HepG2 (cell line): ENCODE results near the gene NHERF2. TPM values are rescaled to one million over a fixed set of nuclear protein-coding genes. Genes with fewer than 3 reads are reported as not detected.

Experiments
- ATF4 ChIP-seq, 2 experiments: fragments of 450-650 bp in 1 of 2; sonication (generic) in 1 of 2; formaldehyde crosslinking; IDR thresholded peaks; 2 replicates each; pipeline versions ENCODE4 v1.5.0 to v1.8.0; 2020 to 2022; ENCODE audit warnings: mild to moderate bottlenecking in 1 of 2, missing genetic modification reagents in 1 of 2
- CHCHD3 ChIP-seq: sonication (generic); formaldehyde crosslinking; IDR thresholded peaks from 2 replicates; pipeline ENCODE4 v1.8.0; 2022; ENCODE audit warnings: mild to moderate bottlenecking, missing genetic modification reagents, moderate library complexity
- E2F1 ChIP-seq: sonication (generic); formaldehyde crosslinking; IDR thresholded peaks from 2 replicates; pipeline ENCODE4 v1.5.0; 2020; ENCODE audit warnings: missing genetic modification reagents
- FOXA3 ChIP-seq: IDR thresholded peaks from 2 replicates; pipeline ENCODE4 v1.6.1; 2016; ENCODE audit warnings: missing genetic modification reagents, missing compliant biosample characterization
- HDAC6 ChIP-seq: fragments of 200-600 bp; sonication (generic); IDR thresholded peaks from 2 replicates; pipeline ENCODE4 v1.7.0; 2017; ENCODE audit warnings: mild to moderate bottlenecking, antibody characterized with exemption, low read length, low read depth
- HIC2 ChIP-seq: sonication (generic); formaldehyde crosslinking; IDR thresholded peaks from 2 replicates; pipeline ENCODE4 v1.9.0; 2022; ENCODE audit warnings: low read depth, missing genetic modification reagents
- MAX ChIP-seq: IDR thresholded peaks from 2 replicates; pipeline ENCODE4 v1.6.1; 2012; ENCODE audit warnings: inconsistent platforms
- PHF20 ChIP-seq: sonication (generic); formaldehyde crosslinking; IDR thresholded peaks from 2 replicates; pipeline ENCODE4 v1.5.0; 2020; ENCODE audit warnings: mild to moderate bottlenecking, missing genetic modification reagents
- RAD51 ChIP-seq: fragments of 450-650 bp; IDR thresholded peaks from 2 replicates; pipeline ENCODE4 v1.6.1; 2016; ENCODE audit warnings: borderline replicate concordance
- SP2 ChIP-seq: sonication (generic); formaldehyde crosslinking; IDR thresholded peaks from 2 replicates; pipeline ENCODE4 v1.5.1; 2020; ENCODE audit warnings: mild to moderate bottlenecking, missing genetic modification reagents
- STAT6 ChIP-seq: sonication (generic); formaldehyde crosslinking; IDR thresholded peaks from 2 replicates; pipeline ENCODE4 v1.4.0; 2020; ENCODE audit warnings: missing genetic modification reagents, mild to moderate bottlenecking, borderline replicate concordance
- ZHX1 ChIP-seq: sonication (generic); formaldehyde crosslinking; IDR thresholded peaks from 2 replicates; pipeline ENCODE4 v1.8.1; 2022; ENCODE audit warnings: low read depth, mild to moderate bottlenecking, missing genetic modification reagents
- ZNF263 ChIP-seq: sonication (generic); formaldehyde crosslinking; IDR thresholded peaks from 2 replicates; pipeline ENCODE4 v1.4.0; 2020; ENCODE audit warnings: missing genetic modification reagents
- ZNF3 ChIP-seq: IDR thresholded peaks from 2 replicates; pipeline ENCODE4 v1.7.0; 2017; ENCODE audit warnings: inconsistent platforms
- ZNF501 ChIP-seq: sonication (generic); formaldehyde crosslinking; IDR thresholded peaks from 2 replicates; pipeline ENCODE4 v1.5.1; 2020; ENCODE audit warnings: mild to moderate bottlenecking, moderate library complexity, missing genetic modification reagents
- ZNF557 ChIP-seq: sonication (generic); formaldehyde crosslinking; IDR thresholded peaks from 2 replicates; pipeline ENCODE4 v1.4.0; 2020; ENCODE audit warnings: missing genetic modification reagents
- polyA plus RNA-seq, 8 experiments: library from polyadenylated mRNA; depleted of rRNA in 3 of 8; stranded (reverse) in 7 of 8; unstranded in 1 of 8; fragments of >200 nt; fragmentation: Illumina TruSeq in 4 of 8; extraction: Trizol in 4 of 8; gene quantifications; 2 replicates each; pipeline versions ENCODE4 v1.2.1 to v1.2.3, GENCODE V29; 2011 to 2016; ENCODE audit warnings: low read depth in 4 of 8, missing spikeins in 1 of 8, mixed read lengths in 1 of 8; ENCODE audit not compliant: insufficient read depth in 1 of 8
- total RNA-seq, 5 experiments: library from RNA; depleted of rRNA; stranded (reverse); fragments of >200 nt; fragmentation: Illumina TruSeq; extraction: Trizol; gene quantifications; 2 replicates each; pipeline ENCODE4 v1.2.3, GENCODE V29; 2016; ENCODE audit warnings: low read depth in 1 of 5

Gene NHERF2
- total and polyA plus RNA-seq, 2 of the 13 experiments (the other 11 are each of a cell fraction or from before 2014, with no cell fraction given) = 23.7 to 39.3 TPM

- TF ChIP-seq ATF4 (CRISPR knock-in tag; IDR thresholded peaks at IDR 0.05) (no peak), ZNF501 (CRISPR knock-in tag) (peak; percentile 95), SP2 (CRISPR knock-in tag) (no peak), PHF20 (peak; percentile 53; the same call in 1 of the 2 replicates), ZNF263 (CRISPR knock-in tag) (no peak), MAX (peak; percentile 57; the same call in 1 of the 2 replicates), ZNF3 (CRISPR knock-in tag) (no peak), ZNF557 (CRISPR knock-in tag) (no peak), HDAC6 (no peak), HIC2 (CRISPR knock-in tag) (no peak), RAD51 (no peak), E2F1 (CRISPR knock-in tag) (0 out of 2 replicates have a peak, but pooled peaks have one; percentile 40), STAT6 (CRISPR knock-in tag) (no peak), CHCHD3 (CRISPR knock-in tag) (no peak), FOXA3 (CRISPR knock-in tag) (peak; percentile 52), ZHX1 (CRISPR knock-in tag) (no peak)
Measured at GRCh38 chr16:2023092-2024031, 3.3 kb upstream of the NHERF2 start (continued).
